GM19452 (cell line): Measurements from ENCODE around the gene BAZ1B.
"Not testable (repeated sequence)": the region's sequence is repeated elsewhere in the genome, so short reads cannot be mapped to it uniquely, and the experiment has no call there.

Experiments
- ATAC-seq: cut with Tn5 transposase; IDR thresholded peaks from one replicate; pipeline ENCODE4 v1.9.1; 2021; ENCODE audit not compliant: unreplicated experiment

The BAZ1B gene

DNA sequence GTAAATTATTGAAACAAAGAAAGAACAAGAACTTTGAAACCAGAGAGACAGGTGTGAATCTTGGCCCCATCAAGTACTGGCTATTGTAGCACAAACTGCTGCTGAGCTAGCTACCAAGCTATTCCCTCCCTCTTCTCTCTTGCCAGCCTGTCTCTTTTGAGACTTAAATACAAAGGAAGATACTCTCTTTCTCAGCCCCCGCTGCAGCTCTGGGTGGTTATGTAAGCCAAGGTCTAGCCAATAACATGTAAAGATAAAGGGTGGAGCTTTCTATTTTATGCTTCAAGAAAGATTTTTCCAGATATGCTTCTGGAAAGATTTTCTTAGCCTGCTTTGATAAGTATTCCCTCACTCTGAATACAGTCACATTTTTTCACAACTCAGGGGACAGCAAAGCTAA is 17.2 kb downstream of the BAZ1B start:
- ATAC-seq = no peak

DNA sequence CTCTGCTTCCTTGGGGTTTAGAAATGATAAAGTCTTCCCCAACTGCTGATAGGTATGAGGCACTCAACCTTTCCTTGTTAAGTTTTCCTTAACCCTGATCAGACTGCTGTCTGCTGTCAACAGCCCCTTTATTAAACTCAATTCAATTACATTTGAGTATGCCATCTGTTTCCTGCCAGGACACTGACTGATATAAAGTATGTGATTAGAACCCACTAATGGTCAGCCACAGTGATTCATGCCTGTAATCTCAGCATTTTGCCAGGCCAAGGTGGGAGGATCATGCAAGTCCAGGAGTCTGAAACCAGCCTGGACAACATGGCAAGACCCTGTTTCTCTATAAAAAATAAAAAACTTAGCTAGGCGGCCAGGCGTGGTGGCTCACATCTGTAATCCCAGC is 18.1 kb downstream of the BAZ1B start:
- ATAC-seq = no peak

DNA sequence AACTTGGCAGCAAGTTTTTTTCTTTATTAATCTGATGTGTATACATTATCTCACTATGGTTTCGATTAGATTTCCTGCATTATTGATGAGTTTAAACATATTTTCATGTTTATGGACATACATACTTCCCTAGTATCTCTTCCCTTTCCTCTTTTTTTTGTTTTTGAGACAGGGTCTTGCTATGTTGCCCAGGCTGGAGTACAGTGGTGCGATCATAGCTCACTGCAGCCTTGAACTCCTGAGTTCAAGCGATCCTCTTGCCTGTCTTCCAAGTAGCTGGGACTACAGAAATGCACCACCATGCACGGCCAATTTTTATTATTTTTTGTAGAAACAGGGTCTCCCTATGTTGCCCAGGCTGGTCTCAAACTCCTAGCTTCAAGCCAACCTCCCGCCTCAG is 18.9 kb downstream of the BAZ1B start:
- no peak for ATAC-seq

DNA sequence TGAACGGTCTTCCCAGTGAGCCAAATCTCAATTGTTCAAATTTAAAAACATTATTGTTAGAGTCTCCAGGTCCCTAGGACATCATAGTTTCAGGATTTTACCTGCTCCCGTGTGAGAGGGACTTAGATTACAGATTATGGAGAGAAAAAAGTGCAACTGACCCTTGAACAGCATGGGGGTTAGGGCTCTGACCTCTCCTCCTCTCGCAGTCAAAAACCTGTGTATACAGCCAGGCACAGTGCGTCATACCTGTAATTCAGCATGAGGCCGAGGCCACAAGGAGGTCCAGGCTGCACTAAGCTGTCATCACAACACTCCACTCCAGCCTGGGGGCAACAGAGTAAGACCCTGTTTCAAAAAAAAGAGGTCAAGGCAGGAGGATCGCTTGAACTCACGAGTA is 25.5 kb downstream of the BAZ1B start:
- ATAC-seq = no peak

DNA sequence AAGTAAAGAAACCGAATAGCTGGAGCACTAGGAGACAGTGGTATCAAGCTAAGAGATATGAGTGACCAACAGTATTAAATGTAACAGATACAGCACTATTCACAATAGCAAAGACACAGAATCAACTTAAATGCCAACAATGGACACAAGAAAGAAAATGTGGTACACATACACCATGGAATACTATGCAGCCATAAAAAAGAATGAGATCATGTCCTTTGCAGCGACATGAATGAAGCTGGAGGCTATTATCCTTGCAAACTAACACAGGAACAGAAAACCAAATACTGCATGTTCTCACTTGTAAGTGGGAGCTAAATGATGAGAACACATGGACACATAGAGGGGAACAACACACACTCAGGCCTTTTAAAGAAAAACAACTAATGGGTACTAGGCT is 26.6 kb downstream of the BAZ1B start:
- ATAC-seq = not testable (repeated sequence)

DNA sequence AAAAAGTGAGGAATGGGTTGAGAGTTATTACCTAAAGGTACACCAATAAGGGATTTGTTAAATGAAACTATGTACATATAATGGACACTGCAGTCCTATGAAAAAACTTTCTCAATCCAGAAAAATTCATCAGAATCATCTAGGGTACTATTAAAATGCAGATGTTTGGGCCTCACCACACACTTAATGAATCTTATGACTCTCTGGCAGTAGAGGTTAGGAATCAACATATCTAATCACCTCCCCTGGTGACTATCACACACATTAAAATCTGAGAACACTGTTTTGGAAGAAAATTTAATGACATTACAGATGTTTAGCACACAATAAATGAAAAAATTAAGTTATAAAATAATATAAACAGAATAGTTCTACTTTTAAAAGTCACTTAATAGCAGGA is 32.1 kb downstream of the BAZ1B start:
- no peak for ATAC-seq

DNA sequence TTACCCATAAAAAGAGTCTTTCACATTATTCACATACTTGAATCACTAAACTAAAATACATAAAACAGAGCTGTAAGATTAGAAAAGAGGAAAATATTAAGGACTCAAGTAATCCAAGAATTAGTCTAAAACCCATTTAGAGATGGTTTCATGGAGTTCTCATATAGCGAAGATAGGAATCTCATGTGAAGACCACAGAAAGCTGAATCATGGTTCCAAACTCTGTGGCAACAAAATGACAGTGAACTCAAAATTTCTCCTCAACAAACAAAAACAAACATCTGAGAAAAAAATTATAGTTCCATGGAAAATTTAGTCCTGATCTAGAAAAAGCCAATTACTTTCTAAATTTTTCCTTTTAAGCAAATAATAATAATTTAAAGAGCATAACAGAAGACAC is 34.6 kb downstream of the BAZ1B start:
- no peak for ATAC-seq

DNA sequence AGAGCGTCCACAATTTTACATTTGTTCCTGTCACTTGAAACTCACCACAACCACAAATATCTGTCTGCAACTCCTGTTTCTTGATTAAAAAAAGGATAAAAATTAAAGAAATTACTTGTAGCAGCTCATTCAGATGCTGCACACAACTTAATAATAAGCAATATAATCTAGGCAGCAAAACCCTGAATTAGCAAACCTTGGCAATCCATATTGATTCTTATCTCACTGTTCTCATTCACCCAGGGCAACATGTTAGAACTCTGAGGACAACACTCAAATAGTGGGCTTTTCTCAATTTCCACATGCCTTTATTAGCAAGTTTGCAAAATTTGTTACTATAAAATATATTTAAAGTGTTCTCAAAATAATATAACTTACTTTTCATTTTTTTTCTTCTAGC is 38.9 kb downstream of the BAZ1B start:
- ATAC-seq = no peak

DNA sequence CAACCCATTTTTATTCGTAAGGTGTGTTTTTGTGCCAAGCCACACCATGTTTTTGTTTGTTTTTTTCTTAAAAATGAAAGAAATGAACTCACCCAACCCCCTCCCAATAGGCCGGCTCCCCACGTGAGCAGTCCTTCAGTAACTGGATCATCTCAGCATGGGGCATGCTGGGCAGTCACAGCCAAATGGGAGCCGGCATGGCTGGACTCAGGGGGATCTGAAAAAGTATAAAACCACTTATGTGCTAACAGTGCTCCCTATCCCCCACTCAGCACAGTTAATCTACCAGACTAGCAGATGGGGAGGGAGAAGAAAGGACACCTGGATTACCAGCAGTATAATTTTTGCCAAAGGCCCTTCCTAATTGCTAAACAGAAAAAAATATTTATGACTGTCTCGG is 39.3 kb downstream of the BAZ1B start:
- no peak for ATAC-seq

DNA sequence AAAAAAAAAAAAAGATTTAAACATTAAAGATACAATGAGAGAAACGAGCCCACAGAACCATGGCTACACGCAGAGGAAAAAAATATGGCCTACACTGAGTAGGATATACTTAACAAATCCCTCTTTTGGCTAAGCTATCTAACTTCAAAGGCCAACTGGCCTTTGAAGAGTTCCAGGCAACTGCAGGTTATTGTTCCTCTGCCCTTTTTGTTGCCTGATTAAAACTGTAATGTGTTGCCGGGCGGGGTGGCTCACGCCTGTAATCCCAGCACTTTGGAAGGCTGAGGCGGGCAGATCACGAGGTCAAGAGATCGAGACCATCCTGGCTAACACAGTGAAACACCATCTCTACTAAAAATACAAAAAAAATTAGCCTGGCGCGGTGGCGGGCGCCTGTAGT is 40.6 kb downstream of the BAZ1B start:
- ATAC-seq = not testable (repeated sequence)

DNA sequence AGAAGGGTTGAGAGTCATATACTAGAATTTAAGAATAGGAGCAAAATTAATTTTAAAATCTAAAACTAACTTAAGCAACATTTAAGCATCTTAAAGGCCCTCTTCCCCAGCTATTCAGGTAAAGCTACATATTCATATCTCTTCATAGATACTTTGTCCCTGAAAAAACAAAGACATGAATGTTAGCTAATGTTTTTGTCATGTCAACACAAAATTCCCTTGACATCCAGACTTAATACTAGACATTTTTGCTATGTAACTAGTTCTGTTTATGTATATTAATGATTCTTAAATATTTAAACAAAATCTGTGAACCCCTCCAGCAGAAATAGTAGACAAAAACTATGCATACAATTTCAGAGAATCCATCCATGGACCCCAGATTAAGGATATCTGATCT is 43.5 kb downstream of the BAZ1B start:
- ATAC-seq = no peak

DNA sequence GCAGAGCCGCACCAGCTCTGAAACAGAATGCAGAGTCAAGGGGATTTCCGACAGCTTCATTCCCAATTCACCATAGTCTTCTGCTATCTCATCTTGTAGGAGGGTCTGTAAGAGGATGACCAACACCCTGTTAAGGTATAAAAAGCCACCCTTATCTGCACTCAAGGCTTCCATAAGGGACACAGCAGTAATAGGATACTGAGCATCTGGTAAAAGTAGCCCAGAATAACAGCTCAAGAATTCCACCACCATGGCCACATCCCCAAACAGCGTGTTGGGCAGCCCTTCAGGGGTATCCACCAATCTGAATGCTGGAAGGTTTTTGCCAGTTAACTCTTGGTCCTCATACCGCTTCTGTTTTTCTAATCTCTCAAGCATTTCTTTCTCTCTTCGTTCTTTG is 44.7 kb downstream of the BAZ1B start:
- ATAC-seq = no peak

DNA sequence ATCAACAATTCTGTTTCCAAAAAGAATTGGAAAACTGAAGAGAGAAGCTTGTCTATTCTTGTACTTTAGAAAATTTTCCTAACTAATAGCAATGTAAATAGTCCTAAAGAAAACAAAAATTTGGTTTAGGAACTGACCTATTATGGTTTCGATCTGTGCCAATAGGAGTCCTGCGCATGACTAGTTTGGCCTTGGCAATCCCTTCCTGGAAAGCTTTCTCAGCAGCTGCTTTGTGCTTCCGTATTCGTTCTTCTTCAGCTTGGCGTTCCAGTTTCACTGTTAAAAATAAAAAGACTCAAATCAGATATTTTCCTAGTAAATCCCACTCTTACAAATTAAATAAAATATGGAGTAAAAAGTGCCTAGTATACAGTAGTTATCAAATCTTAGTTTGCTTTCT is 51.9 kb downstream of the BAZ1B start:
- no peak for ATAC-seq

DNA sequence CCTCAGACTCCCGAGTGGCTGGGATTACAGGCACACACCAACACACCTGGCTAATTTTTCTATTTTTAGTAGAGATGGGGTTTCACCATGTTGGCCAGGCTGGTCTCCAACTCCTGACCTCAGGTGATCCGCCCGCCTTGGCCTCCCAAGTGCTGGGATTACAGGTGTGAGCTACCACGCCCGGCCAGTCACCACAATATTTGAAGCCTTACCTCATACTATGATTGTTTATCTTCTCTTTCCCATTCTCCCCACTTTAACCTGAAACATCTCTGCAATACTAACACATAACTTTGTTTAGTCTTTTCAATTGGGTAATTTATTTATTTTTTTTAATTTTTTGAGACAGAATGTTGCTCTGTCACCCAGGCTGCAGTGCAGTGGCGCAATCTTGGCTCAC is 55.0 kb downstream of the BAZ1B start:
- ATAC-seq = not testable (repeated sequence)

DNA sequence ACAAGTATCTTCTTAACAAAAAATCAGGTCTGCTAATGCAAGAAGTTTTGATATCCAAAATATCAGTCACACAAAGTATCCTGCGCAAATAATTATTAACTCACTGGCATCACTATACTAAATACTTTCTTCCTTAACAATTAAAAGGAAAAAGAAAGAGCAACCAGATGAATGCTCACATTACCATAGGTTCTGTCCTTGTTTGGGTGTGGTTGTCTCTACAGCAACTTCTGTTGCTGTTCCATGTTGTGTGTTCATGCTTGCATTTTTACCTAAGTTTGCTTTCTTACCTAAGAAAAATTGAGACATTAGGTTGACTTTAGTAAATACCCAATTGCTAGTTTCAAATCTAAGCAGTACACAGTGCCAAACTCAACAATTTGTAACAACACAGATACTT is 56.0 kb downstream of the BAZ1B start:
- no peak for ATAC-seq

DNA sequence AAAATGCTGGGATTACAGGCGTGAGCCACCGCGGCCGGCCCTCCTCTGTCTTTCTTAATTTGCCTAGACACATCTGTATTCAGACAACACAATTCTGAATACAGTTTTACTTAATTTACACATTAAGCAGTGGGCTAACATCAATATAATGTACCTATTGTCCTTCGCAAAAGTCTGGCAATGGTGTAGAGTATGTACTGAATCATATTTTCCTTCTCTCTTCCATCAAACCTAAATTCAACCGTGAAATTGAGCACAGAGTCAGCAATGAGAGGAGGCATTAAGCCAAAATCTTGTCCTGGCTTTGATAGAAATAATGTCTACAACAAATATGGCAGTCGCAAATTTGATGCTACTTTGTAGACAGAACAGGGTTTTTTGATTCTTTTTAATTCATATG is 58.1 kb downstream of the BAZ1B start:
- no peak for ATAC-seq

DNA sequence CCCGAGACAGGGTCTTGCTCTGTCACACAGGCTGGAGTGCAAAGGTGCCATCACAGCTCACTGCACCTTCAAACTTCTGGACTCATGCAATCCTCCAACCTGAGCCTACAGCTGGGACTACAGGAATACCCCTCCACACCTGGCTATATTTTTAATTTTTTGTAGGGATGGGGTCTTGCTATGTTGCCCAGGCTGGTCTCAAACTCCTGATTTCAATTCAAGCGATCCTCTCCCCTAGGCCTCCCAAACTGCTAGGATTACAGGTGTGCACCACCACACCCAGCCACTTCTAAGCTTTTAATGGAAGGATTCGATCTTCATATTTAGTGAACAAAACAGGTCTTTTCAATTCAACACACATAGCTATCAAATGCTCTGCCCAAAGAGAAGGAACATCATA is 58.8 kb downstream of the BAZ1B start:
- no peak for ATAC-seq

DNA sequence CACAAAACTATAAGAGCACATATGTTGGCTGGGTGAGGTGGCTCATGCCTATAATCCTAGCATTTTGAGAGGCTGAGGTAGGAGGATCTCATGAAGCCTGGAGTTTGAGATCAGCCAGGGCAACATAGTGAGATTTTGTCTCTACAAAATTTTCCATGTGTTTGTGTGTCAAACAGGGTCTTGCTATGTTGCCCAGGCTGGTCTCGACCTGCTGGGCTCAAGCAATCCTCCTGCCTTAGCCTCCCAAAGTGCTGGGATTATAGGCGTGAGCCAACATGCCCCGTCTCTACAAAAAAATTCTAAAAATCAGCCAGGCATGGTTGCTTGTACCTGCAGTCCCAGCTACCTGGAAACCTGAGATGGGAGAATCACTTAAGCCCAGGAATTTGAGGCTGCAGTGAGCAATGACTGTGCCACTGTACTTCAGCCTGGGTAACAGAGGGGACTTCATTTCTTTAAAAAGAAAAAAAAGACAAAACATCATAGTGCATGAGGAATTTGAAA is 60.3 kb downstream of the BAZ1B start:
- no peak for ATAC-seq

DNA sequence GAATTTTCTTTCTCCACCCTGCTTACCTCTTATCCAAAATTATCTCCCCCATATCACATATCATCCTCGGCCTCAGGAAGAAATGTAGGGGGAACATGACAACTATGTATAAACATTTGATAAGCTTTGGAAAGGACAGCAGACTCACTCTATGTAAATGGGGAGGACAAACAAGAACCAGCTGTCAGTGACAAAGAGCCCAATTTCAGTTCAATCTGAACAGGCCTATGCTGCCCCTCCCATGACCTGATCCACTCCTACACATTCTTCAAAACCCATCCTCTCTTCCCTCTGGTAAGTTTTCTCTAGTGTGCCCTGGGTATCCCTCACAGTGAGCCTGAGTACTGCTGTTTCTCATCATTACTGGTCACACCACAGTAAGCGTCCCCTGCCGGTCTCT is 67.7 kb downstream of the BAZ1B start:
- ATAC-seq = no peak

DNA sequence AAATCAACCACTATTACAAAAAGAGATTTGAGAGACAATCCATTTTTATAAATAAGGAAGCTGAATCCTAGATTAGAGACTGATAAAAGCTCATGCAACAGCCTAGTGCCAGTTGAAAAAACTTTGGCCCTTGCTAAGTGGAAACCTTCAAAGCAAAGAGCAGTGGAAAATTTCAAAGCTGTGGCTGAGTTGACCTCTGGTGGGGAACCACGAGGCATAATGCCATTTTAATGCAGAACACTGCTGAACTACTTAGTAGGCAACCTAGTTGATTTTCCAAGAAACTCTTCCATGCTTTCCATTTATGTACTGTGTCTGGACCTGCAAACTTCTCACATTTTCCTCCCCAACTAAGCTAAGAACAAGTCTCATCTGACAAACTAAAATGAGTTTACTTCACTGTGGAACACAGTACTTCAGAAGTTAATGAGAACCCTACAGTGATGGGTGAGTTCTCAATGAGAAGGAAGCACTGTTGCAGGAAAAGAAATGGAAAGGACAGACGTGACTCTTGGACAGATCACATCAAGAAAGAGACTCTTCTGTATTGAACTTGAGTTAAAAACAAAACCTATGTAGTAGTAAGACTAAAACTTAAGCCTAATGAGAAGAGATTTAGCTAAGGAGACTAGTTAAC is 69.0 kb downstream of the BAZ1B start:
- no peak for ATAC-seq

DNA sequence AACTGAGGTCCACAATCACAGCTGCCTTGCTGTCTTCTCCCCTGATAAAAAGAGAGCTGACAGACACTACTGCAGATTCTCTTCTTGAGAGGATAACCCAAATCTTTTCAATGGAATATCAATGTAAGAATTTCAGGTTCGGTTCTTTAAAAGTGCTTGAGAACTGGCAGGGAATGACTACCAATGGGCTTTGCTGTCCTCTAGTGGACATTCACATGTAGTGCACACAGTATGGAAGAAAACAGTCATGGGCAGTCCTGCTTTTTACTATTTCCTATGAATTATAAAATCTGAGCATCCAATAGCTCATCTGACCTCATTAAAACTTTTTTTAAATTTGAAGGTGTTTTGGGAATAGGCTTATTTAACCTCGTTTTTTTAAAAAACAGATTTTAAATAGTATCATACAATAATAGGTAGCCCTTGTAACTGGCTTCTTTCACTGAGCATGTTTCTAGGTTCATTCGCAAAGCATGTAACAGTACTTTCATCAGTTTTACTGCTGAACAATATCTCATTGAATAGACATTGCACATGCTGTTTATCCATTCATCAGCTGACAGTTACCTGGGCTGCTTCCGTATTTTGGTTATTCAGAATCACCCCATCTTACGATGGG is 70.2 kb downstream of the BAZ1B start:
- no peak for ATAC-seq

DNA sequence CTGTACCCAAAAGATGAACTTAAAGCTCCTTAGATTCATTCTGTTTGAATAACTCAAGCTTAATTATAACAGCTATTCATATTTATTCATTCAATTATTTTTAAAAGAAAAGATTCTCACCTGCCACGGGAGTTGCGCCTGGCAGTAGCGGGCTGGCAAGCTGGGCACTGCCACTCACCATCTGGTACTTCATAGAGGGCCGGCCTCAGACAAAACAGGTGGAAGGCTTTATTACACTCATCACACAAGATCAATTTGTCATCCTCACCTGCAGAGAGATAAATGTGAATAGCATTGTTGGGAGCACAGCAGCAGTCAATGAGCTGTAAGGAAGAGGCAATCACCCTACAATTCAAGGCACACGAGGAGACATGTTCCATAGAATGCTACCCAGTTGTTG is 72.7 kb downstream of the BAZ1B start:
- no peak for ATAC-seq

DNA sequence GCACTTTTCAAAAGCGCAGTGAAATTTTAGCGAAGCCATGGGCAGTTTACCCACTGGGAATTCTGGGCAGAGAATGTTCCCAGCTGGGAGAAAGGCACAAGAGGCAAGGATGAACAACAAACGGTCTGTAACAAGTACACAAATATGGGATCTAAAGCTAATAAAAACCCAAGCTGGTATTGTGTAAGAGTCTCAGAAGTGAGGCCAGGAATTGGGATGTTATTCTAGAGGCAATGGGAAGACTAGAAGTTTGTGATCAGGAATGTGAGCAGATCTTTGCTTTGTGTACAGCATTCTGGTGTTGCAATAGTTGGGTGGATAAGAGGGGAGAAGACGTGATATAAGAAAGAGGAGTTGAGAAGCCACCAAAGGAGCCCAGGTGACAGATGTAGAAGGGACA is 73.5 kb downstream of the BAZ1B start:
- no peak for ATAC-seq
